Caco-2 (cell line): ENCODE data around the gene CXCL5. TPM values are rescaled to one million over a fixed set of nuclear protein-coding genes. Genes with fewer than 3 reads are reported as not detected.
"Not testable (repeated sequence)": the region's sequence is repeated elsewhere in the genome, so short reads cannot be mapped to it uniquely, and the experiment has no call there.

Source experiments
- BruUV-seq: library from RNA; stranded (reverse); fragments of 400-500 nt; replicated peaks from 2 replicates; lab custom pipeline; 2021; lab: Mats Ljungman, UMichigan
- CTCF ChIA-PET: fragments of 300-600 bp; sonication (Branson Sonifier 250); formaldehyde crosslinking; loops from one replicate; lab custom pipeline; 2022; ENCODE audit warnings: antibody characterized with exemption; lab: Charles Lee
- POLR2A ChIA-PET: fragments of 300-600 bp; sonication (Branson Sonifier 250); formaldehyde crosslinking; loops from one replicate; lab custom pipeline; 2022; ENCODE audit warnings: antibody characterized with exemption; lab: Charles Lee
- DNase-seq, 2 experiments: peaks; one replicate each; pipeline versions ENCODE4 v3.0.0 to v3.0.0-alpha.2; 2020 to 2022
- H3K27me3 ChIP-seq: replicated peaks from 2 replicates; pipeline ENCODE4 v1.6.0; 2011; ENCODE audit warnings: low read length; ENCODE audit not compliant: control insufficient read depth, insufficient read depth
- H3K36me3 ChIP-seq: 2 replicates; pipeline ENCODE4 v1.5.1; 2011; ENCODE audit warnings: low read length; ENCODE audit not compliant: control insufficient read depth, insufficient read depth
- H3K4me1 ChIP-seq: fragments of 250-450 bp; sonication (Bioruptor Pico); 2 replicates; pipeline ENCODE4 v1.5.1; 2020; ENCODE audit warnings: mild to moderate bottlenecking
- H3K4me3 ChIP-seq: 2 replicates; pipeline ENCODE4 v1.5.1; 2011; ENCODE audit warnings: low read depth, mild to moderate bottlenecking, control low read depth, low read length
- H3K9me3 ChIP-seq: fragments of 250-450 bp; sonication (Bioruptor Pico); 2 replicates; pipeline ENCODE4 v1.5.1; 2020; ENCODE audit warnings: mild to moderate bottlenecking, moderate library complexity
- H3K27ac Mint-ChIP-seq: one replicate; pipeline ENCODE4 v1.8.0; 2022; ENCODE audit warnings: mixed read lengths; ENCODE audit not compliant: unreplicated experiment
- H3K27me3 Mint-ChIP-seq: one replicate; pipeline ENCODE4 v1.8.0; 2022; ENCODE audit warnings: mixed read lengths; ENCODE audit not compliant: insufficient read depth, unreplicated experiment
- H3K36me3 Mint-ChIP-seq: one replicate; pipeline ENCODE4 v1.8.0; 2022; ENCODE audit warnings: mild to moderate bottlenecking, mixed read lengths; ENCODE audit not compliant: insufficient read depth, unreplicated experiment
- H3K4me1 Mint-ChIP-seq: one replicate; pipeline ENCODE4 v1.8.0; 2022; ENCODE audit warnings: low read depth, mixed read lengths; ENCODE audit not compliant: unreplicated experiment
- H3K4me3 Mint-ChIP-seq: one replicate; pipeline ENCODE4 v1.8.0; 2022; ENCODE audit warnings: mild to moderate bottlenecking, moderate library complexity, mixed read lengths; ENCODE audit not compliant: unreplicated experiment
- H3K9me3 Mint-ChIP-seq: one replicate; pipeline ENCODE4 v1.8.0; 2022; ENCODE audit warnings: mixed read lengths; ENCODE audit not compliant: unreplicated experiment
- CTCF ChIP-seq, 2 experiments: fragments of 200-600 bp in 1 of 2; IDR thresholded peaks; 1 replicate in 1 of 2; 2 replicates in 1 of 2; pipeline versions ENCODE4 v1.5.1 to v1.8.0; 2011 to 2022; ENCODE audit warnings: antibody characterized with exemption in 1 of 2, control low read depth in 1 of 2, inconsistent platforms in 1 of 2, low read depth in 1 of 2, low read length in 1 of 2, mild to moderate bottlenecking in 1 of 2, moderate library complexity in 1 of 2; ENCODE audit not compliant: insufficient read depth in 1 of 2, severe bottlenecking in 1 of 2, unreplicated experiment in 1 of 2
- intact Hi-C: fragments of 100-400 bp; cut with micrococcal nuclease; formaldehyde crosslinking; loops from one replicate; pipeline ENCODE4 v1.10.0; 2022; ENCODE audit not compliant: unreplicated experiment
- total RNA-seq: library from RNA; stranded (reverse); gene quantifications from 2 replicates; pipeline ENCODE4 v1.2.3, GENCODE V29; 2022

CXCL5 gene
- total RNA-seq, 1 experiment from 2014 or later = not detected

- Histone ChIP-seq H3K36me3 (no peaks in the 10 kb centered on the region), H3K27me3 (no peaks in the 10 kb centered on the region), H3K9me3 (no peaks in the 10 kb centered on the region), H3K4me1 (no peaks in the 10 kb centered on the region), H3K4me3 (no peak overlapping the region)
- H3K4me3 Mint-ChIP-seq = no peak overlapping the region
- no peaks in the 10 kb centered on the region for H3K27me3 Mint-ChIP-seq
- TF ChIP-seq CTCF (IDR thresholded peaks at IDR 0.05; ENCODE audit: insufficient read depth in 1 of 2, low read depth in 1 of 2, low read length in 1 of 2, severe bottlenecking in 1 of 2, unreplicated experiment in 1 of 2) = no peak
- no peaks in the 10 kb centered on the region for H3K36me3 Mint-ChIP-seq
- intact Hi-C loops = no loop called here
- H3K27ac Mint-ChIP-seq = no peak overlapping the region
- BruUV-seq = no TSS peak
- CTCF ChIA-PET = no interaction called here
- no peaks in the 10 kb centered on the region for H3K9me3 Mint-ChIP-seq
- no peak for DNase-seq
- H3K4me1 Mint-ChIP-seq = peaks cover 4% of the 10 kb centered on the region
- POLR2A ChIA-PET = no interaction called here
These were observed 13.0 kb downstream of the CXCL5 start for GRCh38 chr4:73985528-73985852.

GRCh38 chr4:73984736-73985527, 13.5 kb downstream of the CXCL5 start:
- Mint-ChIP-seq H3K4me3 (no peak overlapping the region), H3K9me3 (no peaks in the 10 kb centered on the region), H3K36me3 (no peaks in the 10 kb centered on the region), H3K27ac (no peak overlapping the region), H3K4me1 (peaks cover 4% of the 10 kb centered on the region), H3K27me3 (no peaks in the 10 kb centered on the region)
- H3K4me1 ChIP-seq = no peaks in the 10 kb centered on the region
- no TSS peak for BruUV-seq
- no peaks in the 10 kb centered on the region for H3K36me3 ChIP-seq
- ChIA-PET POLR2A (no interaction called here), CTCF (no interaction called here)
- H3K9me3 ChIP-seq = no peaks in the 10 kb centered on the region
- TF ChIP-seq CTCF (IDR thresholded peaks at IDR 0.05; ENCODE audit: insufficient read depth in 1 of 2, low read depth in 1 of 2, low read length in 1 of 2, severe bottlenecking in 1 of 2, unreplicated experiment in 1 of 2) = no peak
- DNase-seq = no peak
- no peaks in the 10 kb centered on the region for H3K27me3 ChIP-seq
- intact Hi-C loops = no loop called here
- no peak overlapping the region for H3K4me3 ChIP-seq

- CTCF ChIA-PET, H3K36me3 Mint-ChIP-seq, H3K4me1 ChIP-seq, POLR2A ChIA-PET, H3K36me3 ChIP-seq, H3K27ac Mint-ChIP-seq, H3K4me3 Mint-ChIP-seq, H3K4me3 ChIP-seq, H3K9me3 ChIP-seq, DNase-seq, H3K27me3 ChIP-seq, H3K27me3 Mint-ChIP-seq, H3K4me1 Mint-ChIP-seq, H3K9me3 Mint-ChIP-seq, intact Hi-C loops, BruUV-seq: not testable (repeated sequence)
These were observed 17.3 kb downstream of the CXCL5 start for GRCh38 chr4:73981175-73981574.
